GM12878 (cell line): ENCODE measurements around the gene SMU1. TPM values are rescaled to one million over a fixed set of nuclear protein-coding genes. Genes with fewer than 3 reads are reported as not detected.

ENCODE experiments used
- ATAC-seq: fragments of 200-7000 bp; cut with Tn5 transposase; 3 replicates; pipeline ENCODE4 v1.9.1; 2020; ENCODE audit warnings: mild to moderate bottlenecking, moderate library complexity
- BruUV-seq: library from RNA; stranded (reverse); fragments of 400-500 nt; replicated peaks from 2 replicates; lab custom pipeline; 2021; lab: Mats Ljungman, UMichigan
- CTCF ChIA-PET: fragments of 300-600 bp; sonication (Branson Sonifier 250); formaldehyde crosslinking; extraction: SDS; loops from one replicate; lab custom pipeline; 2021; ENCODE audit warnings: inconsistent platforms; lab: Yijun Ruan, JAX
- POLR2A ChIA-PET: fragments of 350-600 bp; formaldehyde crosslinking; extraction: SDS; loops from one replicate; lab custom pipeline; 2021; ENCODE audit warnings: inconsistent platforms; lab: Charles Lee
- RAD21 ChIA-PET: fragments of 300-600 bp; sonication (Branson Sonifier 250); formaldehyde crosslinking; loops from one replicate; lab custom pipeline; 2023; ENCODE audit warnings: antibody characterized with exemption; ENCODE audit not compliant: unreplicated experiment; lab: Charles Lee
- SMC1A ChIA-PET: fragments of 300-600 bp; sonication (Branson Sonifier 250); formaldehyde crosslinking; loops from one replicate; lab custom pipeline; 2023; ENCODE audit not compliant: unreplicated experiment, uncharacterized antibody; lab: Charles Lee
- DNase-seq: peaks from one replicate; pipeline ENCODE4 v3.0.0-alpha.2; 2011; ENCODE audit warnings: low read depth, low spot score
- FAIRE-seq: peaks from 3 replicates; lab custom pipeline; 2011; peaks lifted over from hg19 to GRCh38; lab: Jason Lieb, UNC
- H2AFZ ChIP-seq: 2 replicates; pipeline ENCODE4 v1.6.0; 2011; ENCODE audit warnings: low read depth, low read length, control low read depth; ENCODE audit not compliant: control insufficient read depth
- H3K27ac ChIP-seq: 2 replicates; pipeline ENCODE4 v1.5.1; 2011; ENCODE audit warnings: control low read depth; ENCODE audit not compliant: control insufficient read depth, insufficient read depth
- H3K27me3 ChIP-seq, 2 experiments: replicated peaks in 1 of 2; 2 replicates each; pipeline versions ENCODE4 v1.6.0 to v1.6.1; 2011; ENCODE audit warnings: low read length in 1 of 2; ENCODE audit not compliant: control insufficient read depth in 2 of 2, insufficient read depth in 2 of 2
- H3K36me3 ChIP-seq, 2 experiments: 2 replicates each; pipeline ENCODE4 v1.5.1; 2011; ENCODE audit warnings: low read length in 1 of 2; ENCODE audit not compliant: control insufficient read depth in 2 of 2, insufficient read depth in 2 of 2
- H3K4me1 ChIP-seq: 2 replicates; pipeline ENCODE4 v1.6.1; 2011; ENCODE audit warnings: mild to moderate bottlenecking, low read length, moderate library complexity, mixed read lengths; ENCODE audit not compliant: control insufficient read depth, insufficient read depth
- H3K4me2 ChIP-seq: 2 replicates; pipeline ENCODE4 v1.6.0; 2011; ENCODE audit warnings: control low read depth; ENCODE audit not compliant: control insufficient read depth, insufficient read depth
- H3K4me3 ChIP-seq: fragments of 200-600 bp; sonication (generic); 2 replicates; pipeline ENCODE4 v1.5.1; 2016
- H3K79me2 ChIP-seq: 2 replicates; pipeline ENCODE4 v1.6.0; 2011; ENCODE audit warnings: low read length; ENCODE audit not compliant: control insufficient read depth, insufficient read depth
- H3K9ac ChIP-seq: 2 replicates; pipeline ENCODE4 v1.8.0; 2011; ENCODE audit warnings: low read length, control low read depth, mixed read lengths; ENCODE audit not compliant: control insufficient read depth, insufficient read depth
- H3K9me3 ChIP-seq: replicated peaks from 3 replicates; pipeline ENCODE4 v1.5.1; 2011; ENCODE audit warnings: mild to moderate bottlenecking, low read length; ENCODE audit not compliant: control insufficient read depth, insufficient read depth
- H4K20me1 ChIP-seq: 2 replicates; pipeline ENCODE4 v1.6.0; 2011; ENCODE audit not compliant: control insufficient read depth, insufficient read depth
- GABPA ChIP-seq: IDR thresholded peaks from 2 replicates; pipeline ENCODE4 v1.6.1; 2014; ENCODE audit warnings: antibody characterized with exemption, low read depth, mild to moderate bottlenecking, inconsistent platforms
- POU2F2 ChIP-seq: IDR thresholded peaks from 3 replicates; pipeline ENCODE4 v1.6.1; 2011; ENCODE audit warnings: low read depth, mild to moderate bottlenecking, low read length, borderline replicate concordance
- RAD21 ChIP-seq: IDR thresholded peaks from 2 replicates; pipeline ENCODE4 v1.6.1; 2011; ENCODE audit warnings: mild to moderate bottlenecking, low read depth, low read length, moderate library complexity; ENCODE audit not compliant: insufficient read depth
- RCOR1 ChIP-seq: conservative IDR thresholded peaks from 2 replicates; pipeline ENCODE4 v1.6.1; 2012; ENCODE audit warnings: low read depth, low read length, improper control_type of control experiment
- WGBS: methylation state at CpG from one replicate; pipeline ENCODE4 v1.1.6; 2016; ENCODE audit warnings: low lambda C conversion rate; ENCODE audit not compliant: insufficient replicate concordance, insufficient coverage; ENCODE audit errors: missing lambda C conversion rate; 5-methylcytosine and 5-hydroxymethylcytosine counted together
- in situ Hi-C: fragments of 300-500 bp; cut with MboI; formaldehyde crosslinking; loops from 9 replicates; pipeline ENCODE4 v1.14.3; 2018; ENCODE audit warnings: mixed read lengths
- intact Hi-C: fragments of 100-400 bp; cut with micrococcal nuclease; formaldehyde crosslinking; loops from one replicate; pipeline ENCODE4 v1.14.2; 2022; ENCODE audit not compliant: unreplicated experiment
- polyA plus RNA-seq, 11 experiments: library from polyadenylated mRNA; depleted of rRNA in 4 of 11; unstranded in 6 of 11; stranded (reverse) in 5 of 11; fragments of >200 nt; fragmentation: Nextera tagmentation in 4 of 11; fragmentation: Illumina TruSeq in 1 of 11; extraction: Ambion mirVana in 4 of 11; extraction: Trizol in 1 of 11; gene quantifications; 1 replicate in 1 of 11; 2 replicates in 10 of 11; pipeline versions ENCODE4 v1.2.1 to v1.2.3, GENCODE V29; 2011 to 2016; ENCODE audit warnings: inconsistent platforms in 2 of 11, missing spikeins in 2 of 11, low read depth in 1 of 11
- total RNA-seq, 4 experiments: library from RNA; depleted of rRNA in 3 of 4; stranded (reverse); fragments of >200 nt in 3 of 4; fragmentation: Illumina TruSeq in 1 of 4; extraction: Trizol in 1 of 4; gene quantifications; 2 replicates each; pipeline versions ENCODE4 v1.2.1 to v1.2.3, GENCODE V29; 2013 to 2021
- TF ChIP-seq, protein P1 (sequence below), 3 experiments: IDR thresholded peaks in 2 of 3; conservative IDR thresholded peaks in 1 of 3; 2 replicates each; pipeline ENCODE4 v1.5.1; 2011; ENCODE audit warnings: low read depth in 3 of 3, low read length in 3 of 3, mild to moderate bottlenecking in 3 of 3, control low read depth in 2 of 3, moderate library complexity in 2 of 3, inconsistent platforms in 1 of 3, mixed read lengths in 1 of 3; ENCODE audit not compliant: control insufficient read depth in 2 of 3, insufficient read depth in 1 of 3; ENCODE audit errors: extremely low read depth in 1 of 3

Gene SMU1
- total and polyA plus RNA-seq, 10 of the 15 experiments (the other 5 are each of a cell fraction or from before 2014, with no cell fraction given) = 18.5 to 34.6 (median 20.9) TPM

DNA sequence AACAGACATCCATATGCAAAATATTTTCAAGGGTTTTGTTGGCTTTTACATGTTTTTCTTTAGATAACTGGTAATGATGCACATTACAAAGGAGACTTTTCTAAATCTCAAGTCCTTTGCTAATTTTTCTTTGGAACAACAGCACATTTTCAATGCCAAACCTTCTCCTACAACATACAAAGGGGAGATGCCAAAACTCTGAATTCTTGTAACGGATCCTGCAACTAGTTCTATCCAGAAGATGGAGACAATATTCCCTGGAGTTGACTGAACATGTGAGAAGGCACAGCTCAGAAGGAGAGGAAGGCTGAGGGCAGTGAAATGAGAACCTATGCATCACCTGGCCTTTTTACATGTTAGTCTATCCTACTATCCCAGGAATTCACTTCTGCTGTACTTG, 30.4 kb downstream of the SMU1 start:
- intact Hi-C loops = no loop called here
- FAIRE-seq = no peak

DNA sequence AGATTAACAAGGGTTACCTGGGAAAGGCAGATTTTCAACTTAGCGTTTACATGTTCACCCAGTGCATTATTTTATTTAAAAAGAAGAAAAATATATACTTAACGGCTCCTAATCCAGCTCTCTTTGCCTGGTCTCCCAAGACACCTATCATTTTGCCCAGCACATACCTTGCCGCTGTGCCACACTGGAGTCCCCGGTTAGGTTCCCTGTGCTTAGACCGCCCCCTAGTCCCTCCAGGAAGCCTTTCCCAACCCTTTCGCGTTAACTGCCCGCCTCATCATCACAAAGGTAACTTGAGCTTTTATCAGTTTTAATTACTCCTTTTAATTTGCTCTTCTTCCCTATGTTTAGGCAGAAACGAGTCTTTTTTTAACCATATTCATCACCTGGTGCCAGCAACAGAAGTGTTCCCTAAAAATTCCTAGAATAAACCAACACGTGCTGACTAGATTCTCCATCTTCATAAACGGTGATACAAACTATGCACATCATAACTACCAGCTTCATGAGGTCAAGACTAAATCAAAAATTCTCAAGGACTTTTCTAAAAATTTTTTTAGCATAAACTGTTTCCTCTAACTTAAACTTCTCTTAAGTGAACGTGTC, 31.7 kb downstream of the SMU1 start:
- Histone ChIP-seq H3K27me3 (no peaks in the 10 kb centered on the region), H3K4me3 (peak overlapping the region; percentile 31; the same call in 1 of the 2 replicates), H3K36me3 (peaks cover 1 to 9% of the 10 kb centered on the region in 2 experiments), H3K4me2 (peak overlapping the region; percentile 94), H4K20me1 (no peaks in the 10 kb centered on the region), H3K27ac (peak overlapping the region; percentile 50), H2AFZ (peak overlapping the region; percentile 64), H3K9ac (peak overlapping the region; percentile 58), H3K4me1 (peaks cover 10% of the 10 kb centered on the region), H3K9me3 (no peaks in the 10 kb centered on the region; the same call in 1 of the 3 replicates), H3K79me2 (no peaks in the 10 kb centered on the region)
- in situ Hi-C loops (no loop called here), intact Hi-C loops (no loop called here)
- no peak for DNase-seq
- ATAC-seq = peak; percentile 5; the same call in 2 of the 3 replicates
- TF ChIP-seq, protein P1, sequence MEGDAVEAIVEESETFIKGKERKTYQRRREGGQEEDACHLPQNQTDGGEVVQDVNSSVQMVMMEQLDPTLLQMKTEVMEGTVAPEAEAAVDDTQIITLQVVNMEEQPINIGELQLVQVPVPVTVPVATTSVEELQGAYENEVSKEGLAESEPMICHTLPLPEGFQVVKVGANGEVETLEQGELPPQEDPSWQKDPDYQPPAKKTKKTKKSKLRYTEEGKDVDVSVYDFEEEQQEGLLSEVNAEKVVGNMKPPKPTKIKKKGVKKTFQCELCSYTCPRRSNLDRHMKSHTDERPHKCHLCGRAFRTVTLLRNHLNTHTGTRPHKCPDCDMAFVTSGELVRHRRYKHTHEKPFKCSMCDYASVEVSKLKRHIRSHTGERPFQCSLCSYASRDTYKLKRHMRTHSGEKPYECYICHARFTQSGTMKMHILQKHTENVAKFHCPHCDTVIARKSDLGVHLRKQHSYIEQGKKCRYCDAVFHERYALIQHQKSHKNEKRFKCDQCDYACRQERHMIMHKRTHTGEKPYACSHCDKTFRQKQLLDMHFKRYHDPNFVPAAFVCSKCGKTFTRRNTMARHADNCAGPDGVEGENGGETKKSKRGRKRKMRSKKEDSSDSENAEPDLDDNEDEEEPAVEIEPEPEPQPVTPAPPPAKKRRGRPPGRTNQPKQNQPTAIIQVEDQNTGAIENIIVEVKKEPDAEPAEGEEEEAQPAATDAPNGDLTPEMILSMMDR (IDR thresholded peaks at IDR 0.05 in 2 of 3, conservative IDR thresholded peaks at IDR 0.05 in 1 of 3; ENCODE audit: control insufficient read depth in 2 of 3, extremely low read depth in 1 of 3, insufficient read depth in 1 of 3, low read depth in 3 of 3, low read length in 3 of 3) = peak in 1 of 3 experiments; percentile 43; a peak in 1 of 6 replicates
- TF ChIP-seq POU2F2 (no peak), GABPA (no peak), RAD21 (no peak)
- CTCF ChIA-PET = interaction anchor here (1.2 to 3.1 kb wide), 3 partner anchors 16 to 182 kb away, joined by 3 to 9 read pairs (median 6); no protein-coding TSS in a partner anchor
- BruUV-seq = no TSS peak
- FAIRE-seq = no peak
- SMC1A ChIA-PET = interaction anchor here (0.7 to 4.0 kb wide), 4 partner anchors 16 to 463 kb away, joined by 3 to 10 read pairs (median 6); no protein-coding TSS in a partner anchor
- POLR2A ChIA-PET = interaction anchor here (1.0 to 1.2 kb wide), 2 partner anchors 19 to 43 kb away, joined by 3 to 6 read pairs; partner anchors contain the start of gene DNAJA1
- 69% methylated on average over 12 of the region's 12 CpGs for WGBS
- RAD21 ChIA-PET = no interaction called here

More for the DNA sequence above, 30.4 kb downstream of the SMU1 start:
- in situ Hi-C loops = no loop called here
- TF ChIP-seq RCOR1 = no peak
- Histone ChIP-seq H3K79me2 (no peaks in the 10 kb centered on the region), H3K9ac (no peak overlapping the region), H3K27me3 (no peaks in the 10 kb centered on the region), H3K4me1 (peaks cover 17% of the 10 kb centered on the region), H3K9me3 (peaks cover 2% of the 10 kb centered on the region; the same call in 2 of the 3 replicates), H3K36me3 (peaks cover 1 to 12% of the 10 kb centered on the region in 2 experiments), H3K4me3 (no peak overlapping the region), H2AFZ (no peak overlapping the region), H4K20me1 (no peaks in the 10 kb centered on the region), H3K4me2 (no peak overlapping the region), H3K27ac (no peak overlapping the region)
- WGBS = 89% methylated on average over 1 of the region's 1 CpG
- CTCF ChIA-PET = interaction anchor here (1.8 to 3.1 kb wide), 2 partner anchors 15 to 180 kb away, joined by 6 to 9 read pairs; no protein-coding TSS in a partner anchor
- POLR2A ChIA-PET = interaction anchor here (0.7 kb wide), 1 partner anchor 255 kb away, joined by 7 read pairs; no protein-coding TSS in a partner anchor
- RAD21 ChIA-PET = no interaction called here
- ATAC-seq = no peak
- SMC1A ChIA-PET = no interaction called here
- no peak for DNase-seq
- BruUV-seq = no TSS peak
